Hippocampal formation (tissue), 2 donors: ENCODE data around the gene CNTFR.

ENCODE experiments used
- DNase-seq, 2 donors: peaks; one replicate each; lab custom pipeline; 2025; lab: John Stamatoyannopoulos, UW

The CNTFR gene

DNA sequence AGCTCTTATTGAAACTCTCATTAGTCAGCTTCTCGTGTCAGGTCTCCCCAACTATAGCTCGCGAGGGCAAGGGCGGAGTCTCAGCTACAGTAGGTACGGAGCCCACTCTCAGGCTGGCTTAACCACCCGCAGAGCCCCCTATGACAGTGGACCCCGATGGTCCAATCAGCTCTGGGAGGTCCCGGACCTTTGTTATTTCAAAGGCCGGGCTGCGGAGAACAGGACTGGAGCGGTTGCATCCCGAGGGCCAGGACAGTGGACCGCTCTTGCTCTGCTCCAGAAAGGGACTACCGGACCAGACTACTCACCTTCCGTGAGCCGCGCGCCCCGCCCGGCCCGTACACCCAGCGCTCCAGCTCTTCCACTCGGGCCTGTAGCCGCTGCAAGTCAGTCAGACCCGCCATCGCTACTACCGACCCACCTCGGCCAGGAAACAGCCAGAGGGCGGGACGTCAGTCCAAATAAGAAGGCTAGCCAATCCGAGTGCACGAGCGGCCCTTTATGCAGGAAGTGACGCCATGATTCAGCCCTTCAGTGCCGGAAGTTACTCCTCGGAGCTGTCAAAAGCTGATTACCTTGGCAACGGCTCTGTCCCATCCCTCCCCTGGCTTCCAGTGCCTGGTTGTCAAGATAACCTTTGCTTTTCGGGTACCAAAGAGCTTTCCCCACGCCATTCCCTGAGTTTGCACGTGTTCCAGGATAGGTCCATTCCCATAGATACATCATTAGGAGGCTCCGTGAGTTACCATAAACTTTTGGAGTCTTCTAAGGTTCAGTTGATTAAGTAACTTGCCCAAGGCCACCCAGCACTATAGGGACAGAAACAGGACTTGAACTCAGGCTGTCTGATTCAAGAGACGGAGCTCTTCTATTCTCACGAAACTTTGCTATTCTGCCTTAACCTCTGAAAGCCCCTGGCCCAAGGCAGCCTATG, 30.8 kb upstream of the CNTFR start, which contains the start of gene DCTN3:
Gene DCTN3, minus strand, starts transcription at position 435 of the 934 bp plus-strand sequence. Its CDS starts 31 bp downstream, at position 404.
- DNase-seq: peak; percentile 88 to 98

GRCh38 chr9:34615132-34615531, 25.6 kb upstream of the CNTFR start:
- DNase-seq: no peak

GRCh38 chr9:34612788-34613390, 23.4 kb upstream of the CNTFR start:
- DNase-seq: peak; percentile 67 to 74

- DNase-seq: peak; percentile 70 to 80
Observed at GRCh38 chr9:34611811-34612787, 22.6 kb upstream of the CNTFR start, which contains the start of gene RPP25L. Gene RPP25L (minus strand): TSS chr9:34612097. CDS start chr9:34611296, 801 bp downstream.

GRCh38 chr9:34611251-34611810, 21.8 kb upstream of the CNTFR start:
- no peak for DNase-seq

GRCh38 chr9:34610434-34611206, 21.1 kb upstream of the CNTFR start:
- DNase-seq: no peak

DNA sequence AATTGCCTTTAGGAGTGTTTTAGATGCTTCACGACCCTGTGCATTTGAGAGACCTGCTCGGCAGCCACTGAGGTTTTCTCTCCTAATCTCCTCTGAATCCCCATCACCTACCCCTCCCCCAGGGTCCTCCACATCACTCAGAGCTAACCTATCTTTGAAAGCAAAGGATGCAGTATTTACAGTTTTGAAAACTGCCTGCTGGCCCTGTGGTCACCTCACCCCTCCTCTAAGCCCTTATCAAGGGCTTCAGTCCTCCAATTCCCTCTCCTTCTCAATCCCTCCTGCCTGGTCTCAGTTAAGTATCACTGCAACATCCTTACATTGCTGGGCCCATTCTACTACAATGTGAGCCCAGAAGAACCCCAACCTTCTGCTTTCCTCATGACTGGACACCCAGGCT, 17.8 kb upstream of the CNTFR start:
- DNase-seq: no peak

DNA sequence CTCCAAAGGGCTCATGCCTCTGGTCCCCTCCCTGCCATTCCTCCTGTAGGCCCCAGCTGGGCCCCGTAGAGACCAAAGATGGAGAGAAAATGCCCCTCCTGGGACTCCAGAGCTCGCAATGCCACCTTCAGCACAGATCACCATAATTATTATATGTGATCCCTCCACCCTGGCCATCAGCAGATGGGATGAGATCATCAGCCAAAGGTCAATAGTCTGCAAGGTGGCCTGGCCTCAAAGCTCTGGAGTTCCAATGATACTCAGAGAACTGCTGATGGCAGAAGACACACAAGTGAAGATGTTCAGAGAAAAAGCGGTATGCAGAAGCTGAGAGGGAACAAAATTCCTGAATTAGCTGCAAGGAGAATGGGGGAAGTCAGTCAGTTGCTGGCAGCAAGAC, 17.4 kb upstream of the CNTFR start:
- no peak for DNase-seq

GRCh38 chr9:34606190-34606589, 16.7 kb upstream of the CNTFR start:
- DNase-seq: no peak

- DNase-seq: peak; percentile 30 to 80
Observed at GRCh38 chr9:34603610-34604231, 14.2 kb upstream of the CNTFR start.

DNA sequence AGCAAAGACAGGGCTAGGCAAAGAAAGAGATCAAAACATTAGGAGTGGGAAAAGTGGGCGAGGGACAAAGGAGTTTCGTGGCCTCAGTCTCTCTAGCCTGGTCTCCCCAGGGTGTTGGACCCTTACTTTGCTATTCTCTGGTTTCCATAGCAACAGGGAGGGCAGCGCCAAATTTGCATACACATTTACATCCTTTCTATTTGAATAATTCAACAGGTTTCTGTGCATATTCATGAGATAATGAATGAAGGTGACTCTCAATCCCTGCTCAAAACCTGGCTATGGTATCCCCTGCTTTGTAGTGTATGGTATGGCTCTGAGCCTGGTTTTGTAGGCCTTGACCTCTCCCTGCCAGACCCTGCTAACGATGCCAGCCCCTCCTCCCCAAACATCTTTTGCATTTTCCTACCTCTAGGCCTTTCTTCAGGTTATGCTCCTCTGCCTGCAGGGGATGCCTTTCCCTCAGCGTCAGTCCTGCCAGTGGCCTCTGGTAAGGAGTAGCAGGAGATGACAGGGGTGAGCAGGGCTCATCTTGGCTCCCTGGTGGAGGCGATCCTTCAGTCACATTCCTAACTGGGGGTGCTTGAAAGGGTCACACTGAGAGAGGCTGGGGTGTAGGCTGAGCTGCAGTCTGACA, 12.5 kb upstream of the CNTFR start:
- no peak for DNase-seq

- no peak for DNase-seq
Observed at GRCh38 chr9:34600908-34601307, 11.4 kb upstream of the CNTFR start.

GRCh38 chr9:34599546-34599945, 10.0 kb upstream of the CNTFR start:
- no peak for DNase-seq

DNA sequence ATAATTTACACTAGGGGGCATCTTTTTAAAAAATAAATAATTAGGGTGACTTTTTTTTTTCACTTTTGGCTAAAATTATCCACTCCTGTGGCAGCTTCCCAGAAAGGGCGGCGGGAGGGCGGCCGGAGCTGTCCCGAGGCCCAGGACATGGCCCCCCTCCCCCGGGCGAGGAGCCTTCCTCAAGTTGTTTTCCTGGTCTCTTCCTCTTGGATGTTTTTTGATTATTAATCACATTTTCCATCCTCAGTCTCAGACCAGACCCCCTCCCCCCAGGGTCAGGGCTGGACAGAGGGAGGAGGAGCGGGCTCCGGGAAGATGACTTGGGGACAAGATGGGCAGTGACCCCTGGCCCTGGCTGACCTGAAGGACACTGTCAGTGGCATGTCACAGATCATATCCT, 4.7 kb upstream of the CNTFR start:
- no peak for DNase-seq

- DNase-seq: peak; percentile 38 to 46
Observed at GRCh38 chr9:34592895-34593601, 3.5 kb upstream of the CNTFR start.

DNA sequence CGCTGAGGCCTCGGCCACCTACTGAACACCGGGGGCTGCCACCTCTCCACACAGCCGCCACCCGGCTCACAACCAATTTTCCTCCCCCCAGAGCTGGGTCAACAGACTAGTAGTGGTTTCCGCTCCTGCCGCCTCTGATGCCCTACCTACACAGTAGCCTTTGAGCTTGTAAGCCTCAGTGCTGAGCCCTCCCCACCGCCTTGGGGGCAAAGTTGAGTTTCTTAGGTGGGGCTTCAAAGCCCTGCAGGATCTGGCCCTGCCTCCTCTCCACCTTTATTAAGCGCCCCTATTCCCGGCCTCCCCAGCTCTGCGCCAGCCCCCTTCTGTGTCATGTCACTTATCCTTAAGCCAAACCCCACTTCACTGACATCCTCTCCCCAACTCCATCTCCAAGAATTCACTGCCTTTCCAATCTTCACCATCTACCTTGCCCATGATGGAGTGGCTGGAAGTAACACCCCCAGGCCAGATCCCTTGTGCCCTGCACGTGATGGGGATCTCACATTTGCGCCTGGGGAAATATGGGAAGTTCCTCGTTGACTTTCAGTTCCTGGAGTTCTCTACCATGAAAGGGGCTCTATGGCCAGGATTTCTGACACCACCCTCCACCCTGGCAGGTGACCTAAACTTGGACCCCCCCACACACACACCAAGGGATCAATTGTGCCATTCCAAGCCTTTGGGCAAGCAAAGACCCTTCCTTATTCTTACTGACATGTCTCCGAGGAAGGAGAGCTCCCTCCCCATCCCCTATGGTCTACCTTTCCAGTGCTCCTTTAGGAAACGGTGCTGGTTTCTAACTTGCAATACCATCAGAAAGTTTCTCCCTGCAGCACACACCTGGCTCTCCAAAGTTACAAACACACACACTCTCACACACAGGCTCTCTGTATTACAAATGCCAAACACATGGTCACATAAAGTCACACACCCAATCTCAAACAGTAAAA, 2.7 kb upstream of the CNTFR start:
- no peak for DNase-seq

DNA sequence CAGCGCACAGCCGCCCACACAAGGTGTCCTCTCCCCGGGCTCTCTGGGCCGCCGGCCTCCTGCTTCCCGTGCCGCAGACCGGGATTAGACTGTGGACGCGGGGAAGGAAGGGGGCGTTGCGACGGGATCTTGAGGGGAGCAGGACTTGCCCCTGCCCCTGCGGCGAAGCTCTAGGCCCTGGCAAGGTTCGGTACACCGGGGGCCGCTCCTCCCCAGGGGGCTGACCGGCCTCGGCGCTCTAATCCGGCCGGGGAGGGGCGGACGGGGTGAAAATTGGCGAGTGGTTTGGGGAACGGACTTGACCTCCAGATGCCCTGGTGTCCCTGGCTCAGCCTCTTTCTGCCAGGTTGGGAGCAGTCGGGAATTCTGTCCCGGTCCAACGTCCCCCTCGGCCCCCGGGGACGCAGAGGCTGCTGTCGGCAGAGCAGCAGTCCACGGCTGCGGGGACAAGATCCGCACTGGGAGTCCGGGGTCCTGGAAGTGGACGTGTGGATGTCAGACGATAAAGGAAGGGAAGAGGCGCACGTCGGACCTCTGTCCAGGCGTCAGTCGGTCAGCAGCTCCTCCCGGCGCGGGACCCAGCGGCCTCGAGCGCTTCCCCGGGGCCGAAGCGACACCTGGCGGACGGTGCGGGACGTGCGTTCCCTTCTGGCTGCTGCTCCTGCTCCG, 1.9 kb upstream of the CNTFR start:
- DNase-seq: peak; percentile 57 to 80
